Activated T-helper 1 cell treated with Interleukin-2 at 50 U/mL for 16 hours (primary cell): ENCODE measurements around the gene ATP8A2.

Experiments used
- DNase-seq: peaks from one replicate; pipeline ENCODE4 v3.0.0-alpha.2; 2020; ENCODE audit warnings: low read depth

Gene ATP8A2

DNA sequence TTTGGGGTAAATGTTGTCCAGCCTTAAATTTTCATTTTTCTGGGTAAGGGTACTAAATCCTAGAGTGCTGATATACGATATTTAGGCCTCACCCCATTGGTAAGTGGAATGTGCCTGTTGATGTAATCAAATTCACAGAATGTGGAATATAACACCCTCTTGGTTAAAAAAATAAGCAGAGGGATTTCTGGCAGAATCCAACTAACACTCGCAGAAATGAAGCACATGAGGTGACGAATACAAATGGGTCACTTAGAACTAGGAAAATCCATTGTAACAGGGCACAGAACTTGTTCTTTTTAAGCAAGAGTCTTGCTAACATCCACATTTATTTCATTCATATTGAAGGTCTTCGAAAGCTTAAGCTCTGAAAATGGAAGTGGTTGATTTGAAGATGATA lies 359.8 kb downstream of the ATP8A2 start:
- no peak for DNase-seq

DNA sequence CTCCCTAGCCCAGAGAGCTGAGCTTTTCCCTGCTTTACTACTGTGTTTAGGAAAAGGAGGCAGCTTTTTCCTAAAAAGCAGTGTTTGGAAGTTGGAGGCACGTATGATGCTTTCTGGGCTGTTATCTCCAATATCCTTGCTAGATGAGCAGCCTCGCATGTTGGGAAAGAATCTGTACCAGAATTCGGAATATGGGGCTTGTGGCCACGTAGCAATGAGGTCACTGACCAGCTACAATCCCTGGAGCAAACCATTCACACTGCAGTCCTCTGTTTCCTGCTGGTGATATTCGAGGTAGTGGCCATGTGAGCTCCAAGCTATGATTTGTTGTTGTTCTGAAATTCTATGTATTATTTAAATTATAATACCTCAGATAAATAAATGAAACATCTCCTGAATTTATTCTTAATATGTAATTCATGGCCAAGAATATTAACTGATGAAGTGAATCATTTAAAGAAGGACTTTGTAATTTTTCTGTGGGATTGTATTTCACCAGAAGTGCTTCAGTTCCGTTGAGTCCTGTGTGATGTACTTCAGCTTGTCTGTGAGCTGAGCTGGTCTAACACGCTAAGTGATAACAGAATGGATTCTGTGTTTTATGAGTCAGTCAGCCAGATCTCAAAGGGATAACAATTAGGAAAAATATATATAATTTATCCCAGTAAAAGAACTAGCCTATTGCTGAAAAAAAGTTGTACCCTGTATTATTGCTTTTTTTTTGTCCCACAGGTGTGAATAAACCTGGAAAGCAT lies 360.5 kb downstream of the ATP8A2 start:
- no peak for DNase-seq

DNA sequence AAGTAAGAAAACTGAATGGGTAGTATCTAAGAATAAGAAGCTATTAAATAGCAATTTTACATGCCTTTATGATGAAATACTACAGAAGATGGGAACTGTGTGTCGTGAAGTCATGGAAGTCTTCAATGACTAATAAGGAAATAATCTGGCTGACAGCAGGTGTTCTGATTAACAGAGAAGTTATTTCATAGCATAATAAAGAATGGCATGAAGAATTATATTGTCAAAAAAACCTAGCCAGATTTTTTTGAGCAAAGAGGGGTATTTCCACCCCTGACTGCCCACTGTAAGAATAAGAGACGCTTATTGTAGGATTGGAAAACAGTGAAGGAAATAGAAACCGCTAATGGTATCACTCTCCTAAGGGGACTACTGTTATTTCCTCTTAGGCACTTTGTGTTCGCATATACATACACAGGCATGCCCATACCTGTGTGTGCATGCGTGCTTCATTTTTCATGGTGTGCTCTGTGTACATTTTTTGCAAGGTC lies 361.3 kb downstream of the ATP8A2 start:
- no peak for DNase-seq

DNA sequence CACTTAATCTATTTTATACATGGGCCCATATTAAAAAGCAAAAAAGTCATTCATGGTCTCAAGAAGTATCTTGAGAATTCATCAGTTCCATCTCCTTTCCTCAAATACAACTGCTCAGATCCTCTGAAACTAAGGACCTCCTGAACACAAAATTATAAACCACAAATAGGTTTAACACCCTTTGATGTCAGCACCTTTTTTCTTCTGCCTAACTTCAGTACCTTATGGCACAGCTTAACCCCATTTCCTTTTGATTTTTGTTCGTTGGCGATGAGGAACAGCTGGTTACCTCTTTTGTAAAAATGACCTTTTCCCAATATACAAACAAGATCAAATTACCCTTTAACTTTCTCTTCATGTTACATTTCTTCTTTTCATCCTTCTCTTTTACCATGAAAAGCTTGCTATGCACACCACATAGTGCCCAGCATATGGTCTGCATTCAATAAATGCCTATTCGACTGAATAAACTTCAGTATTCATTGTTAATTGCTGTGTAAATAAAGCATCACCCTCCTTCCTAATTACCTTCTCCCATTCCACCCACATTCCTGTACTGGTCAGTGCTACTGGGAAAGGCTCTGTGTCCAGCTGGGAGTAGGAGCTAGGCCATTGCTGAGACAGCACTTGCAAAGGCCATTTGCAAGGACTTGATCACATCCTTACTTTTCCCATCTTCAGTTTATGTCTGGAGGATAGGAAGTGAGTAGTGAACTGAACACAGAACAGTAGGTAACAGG lies 362.1 kb downstream of the ATP8A2 start:
- DNase-seq = no peak

DNA sequence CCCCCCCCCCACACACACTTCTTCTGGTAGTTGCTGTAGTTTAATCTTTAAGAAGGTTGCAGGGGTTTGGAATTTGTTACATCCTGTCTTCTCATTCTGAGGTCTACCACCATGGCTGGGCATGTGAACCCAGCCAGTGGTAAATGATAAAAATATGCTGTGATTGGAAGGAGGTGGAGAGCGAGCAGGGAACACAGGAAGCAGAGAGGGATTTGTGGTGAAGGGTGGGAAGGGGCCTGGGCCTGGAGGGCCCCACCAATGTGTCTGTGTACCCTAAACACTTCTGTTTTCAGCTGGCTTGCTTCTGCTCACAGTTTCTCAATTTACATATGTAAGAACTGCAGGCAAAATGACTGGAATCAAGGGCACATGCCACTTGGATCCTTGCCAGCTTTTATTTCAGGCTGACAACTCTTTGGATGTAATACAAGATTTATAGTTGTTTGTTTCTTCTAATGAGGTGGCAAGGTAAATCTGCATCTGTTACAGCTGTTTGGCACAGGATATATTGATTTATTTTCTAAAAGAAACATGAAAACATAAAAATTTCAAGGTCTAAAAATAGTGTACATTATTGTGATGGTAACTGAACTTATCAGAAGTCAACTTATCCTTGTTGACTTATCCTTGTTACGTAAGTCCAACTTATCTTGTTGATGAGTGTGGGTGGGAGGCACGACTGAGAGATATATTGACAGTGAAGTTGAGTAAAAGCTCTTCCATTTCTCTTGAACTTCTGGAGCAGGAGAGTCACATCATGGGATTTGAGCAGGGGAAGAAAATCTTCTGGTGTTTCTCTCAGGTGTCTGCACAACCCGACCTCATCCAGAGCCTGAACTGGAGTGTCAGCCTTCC lies 366.8 kb downstream of the ATP8A2 start:
- DNase-seq = no peak

DNA sequence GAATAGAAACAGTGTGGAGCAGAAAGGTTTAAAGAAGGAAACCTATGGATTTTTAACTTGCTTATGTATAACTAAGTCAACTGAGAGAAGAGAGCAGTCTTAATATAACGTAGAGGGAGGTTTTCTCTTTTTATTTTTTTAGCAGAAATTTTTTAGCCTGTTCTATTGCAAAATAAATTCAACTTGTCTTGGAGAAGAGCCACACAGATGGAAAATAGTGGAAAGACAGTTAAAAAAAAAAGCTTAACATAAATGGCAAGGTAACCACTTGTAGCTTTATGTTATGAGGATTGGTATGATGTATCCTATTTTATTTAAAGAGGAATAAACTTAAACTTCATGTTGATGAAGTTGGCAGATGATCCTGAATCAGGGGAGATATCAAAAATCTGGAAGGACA lies 367.6 kb downstream of the ATP8A2 start:
- no peak for DNase-seq

DNA sequence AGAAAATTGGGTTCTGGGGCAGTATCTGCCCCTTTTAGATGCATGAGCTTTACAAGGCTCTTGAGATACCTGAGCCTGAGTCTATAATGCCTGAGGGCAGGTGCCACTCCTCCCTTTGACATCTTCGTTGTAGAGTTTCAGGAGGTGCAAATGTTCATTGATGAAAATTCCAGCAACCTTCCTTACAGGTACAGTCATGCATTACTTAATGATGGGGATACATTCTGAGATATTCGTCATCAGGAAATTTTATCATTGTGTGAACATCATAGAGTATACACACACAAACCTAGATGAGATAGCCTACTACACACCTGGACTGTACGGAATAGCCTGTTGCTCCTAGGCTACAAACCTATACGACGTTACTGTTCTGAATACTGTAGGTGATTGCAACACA lies 370.0 kb downstream of the ATP8A2 start:
- DNase-seq = no peak

DNA sequence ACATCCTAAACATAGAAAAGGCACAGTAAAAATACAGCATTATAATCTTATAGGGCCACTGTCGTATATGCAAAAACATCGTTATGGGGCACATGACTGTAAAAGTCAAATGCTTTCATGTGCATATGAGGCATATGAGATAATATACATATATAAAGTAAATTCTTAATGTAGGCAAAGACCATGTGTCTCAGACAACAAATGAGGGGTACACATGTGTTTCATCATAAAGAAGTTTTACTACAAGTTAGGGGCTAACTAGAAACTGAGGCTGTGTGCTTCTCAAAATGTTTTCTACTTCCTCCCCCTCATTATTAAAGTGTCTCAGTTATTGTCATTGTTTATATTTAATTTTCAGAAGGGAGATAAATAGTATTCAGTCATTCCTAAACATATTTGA lies 370.4 kb downstream of the ATP8A2 start:
- DNase-seq = no peak

DNA sequence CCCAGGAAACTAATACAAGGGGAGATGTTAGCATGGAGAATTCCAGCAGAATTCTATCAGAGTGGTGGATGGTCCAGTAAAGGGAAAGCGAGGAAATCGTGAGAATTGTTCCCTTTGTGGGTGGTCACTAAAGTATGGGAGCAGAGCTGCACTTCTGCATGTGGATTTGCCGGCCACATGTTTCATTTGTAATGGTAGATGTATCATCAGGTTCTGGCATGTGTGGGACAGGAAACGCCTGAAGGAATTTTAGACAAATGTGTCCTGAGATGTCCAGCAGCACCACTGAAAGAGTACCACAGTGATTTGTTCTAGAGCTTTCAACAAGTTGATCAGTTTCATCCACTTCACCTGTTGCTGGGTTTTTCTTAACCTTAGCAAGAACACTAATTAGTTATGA lies 371.6 kb downstream of the ATP8A2 start:
- DNase-seq = no peak

DNA sequence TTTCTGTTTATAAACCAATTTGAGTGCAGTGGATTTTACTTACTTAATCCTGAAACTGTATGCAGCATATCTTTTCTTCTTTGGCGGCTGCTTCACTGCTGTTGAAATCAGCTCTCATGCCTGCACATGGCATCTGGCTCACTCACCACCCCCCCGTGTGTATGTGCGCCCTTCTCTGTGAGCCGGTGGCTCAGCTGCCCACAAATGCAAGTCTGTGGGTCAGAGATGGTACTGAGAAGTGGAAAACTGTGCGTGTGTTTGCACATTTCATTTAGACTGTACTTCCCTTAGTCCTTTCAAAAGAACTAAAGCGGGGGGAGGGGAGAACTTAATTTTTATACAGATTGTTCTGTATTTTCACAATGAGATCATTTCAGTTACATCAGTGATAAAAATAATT lies 372.4 kb downstream of the ATP8A2 start:
- DNase-seq = no peak

DNA sequence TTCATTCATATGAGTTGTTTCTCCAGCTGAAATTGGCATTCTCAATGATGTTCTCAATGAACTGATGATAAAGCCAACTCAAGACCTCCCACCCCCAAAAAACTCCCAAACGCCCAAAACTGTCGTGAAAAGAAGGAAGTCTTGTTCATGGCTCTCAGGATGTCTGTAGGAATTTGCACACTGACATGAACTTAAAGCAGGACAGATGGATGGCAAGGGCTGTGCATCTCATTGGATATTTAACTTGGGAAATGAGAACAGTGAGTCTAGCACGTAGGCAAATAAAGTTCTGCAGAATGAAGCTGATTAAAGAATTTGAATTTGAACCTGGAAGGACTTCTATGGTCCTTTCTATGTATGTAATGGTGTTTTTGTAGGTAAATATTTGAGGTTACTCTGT lies 374.4 kb downstream of the ATP8A2 start:
- no peak for DNase-seq

DNA sequence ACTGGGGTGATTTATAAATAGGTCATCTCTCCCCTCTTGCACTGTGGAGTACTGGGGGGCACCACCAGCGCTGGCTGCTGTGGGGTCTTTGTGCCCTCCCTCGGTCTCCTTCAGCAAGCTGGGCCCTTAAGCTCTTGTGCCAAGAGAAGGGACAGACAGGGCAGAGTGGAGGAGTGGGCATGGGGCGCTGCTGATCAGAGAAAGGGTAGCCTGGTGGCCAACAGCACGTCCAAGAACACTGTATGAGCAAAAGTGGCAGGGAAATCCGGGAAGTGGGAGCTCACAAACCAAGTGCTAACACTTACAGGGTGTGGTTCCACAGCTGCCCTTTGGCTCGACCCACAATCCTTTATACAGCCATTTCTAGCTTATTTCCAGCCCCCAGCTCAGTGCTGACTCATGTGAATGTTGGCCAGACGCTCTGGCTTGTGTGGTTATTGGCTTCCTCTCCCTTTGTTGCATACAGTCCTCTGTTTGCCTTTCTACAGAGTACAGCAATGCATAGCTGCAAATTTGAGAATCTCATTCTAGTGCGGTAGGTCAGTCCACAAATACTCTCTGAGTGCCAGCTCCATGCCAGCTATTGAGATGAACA lies 381.3 kb downstream of the ATP8A2 start:
- no peak for DNase-seq

DNA sequence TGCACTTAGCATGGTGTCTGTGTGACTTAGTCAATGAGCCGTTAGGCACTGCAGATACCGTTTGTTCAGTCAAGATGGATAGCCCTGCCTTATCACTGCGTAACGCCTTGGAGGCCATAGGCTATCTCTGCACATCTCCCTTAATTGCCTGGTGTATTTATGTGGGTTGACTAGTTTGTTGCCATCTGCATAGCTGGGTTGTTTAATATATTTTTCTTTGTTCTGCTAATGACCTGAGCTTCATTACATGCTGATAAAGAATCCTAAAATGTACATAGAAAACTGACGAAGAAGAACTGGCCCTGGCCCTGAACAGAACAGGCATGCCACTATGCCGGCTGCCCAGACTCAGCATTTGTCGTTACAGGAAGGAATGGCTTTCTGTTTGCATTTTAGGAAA lies 382.2 kb downstream of the ATP8A2 start:
- DNase-seq = no peak

DNA sequence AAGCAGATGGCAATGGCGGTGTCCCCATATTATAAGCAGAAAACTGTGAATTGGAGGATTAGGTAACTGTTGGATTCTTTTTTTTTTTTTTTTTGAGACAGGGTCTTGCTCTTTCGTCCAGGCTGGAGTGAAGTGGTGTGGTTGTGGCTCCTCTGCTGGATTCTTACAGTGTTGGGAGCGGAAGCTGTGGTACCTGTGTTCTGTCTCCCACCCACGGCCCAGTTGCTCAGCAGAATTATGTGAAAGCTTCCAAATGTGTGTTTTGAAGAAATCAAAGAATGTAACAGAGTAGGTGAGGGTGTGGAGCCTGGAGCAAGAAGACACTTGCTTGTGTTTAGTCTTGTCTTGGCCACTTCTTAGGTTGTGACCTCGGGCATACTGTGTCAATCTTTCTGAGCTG lies 384.5 kb downstream of the ATP8A2 start:
- no peak for DNase-seq

DNA sequence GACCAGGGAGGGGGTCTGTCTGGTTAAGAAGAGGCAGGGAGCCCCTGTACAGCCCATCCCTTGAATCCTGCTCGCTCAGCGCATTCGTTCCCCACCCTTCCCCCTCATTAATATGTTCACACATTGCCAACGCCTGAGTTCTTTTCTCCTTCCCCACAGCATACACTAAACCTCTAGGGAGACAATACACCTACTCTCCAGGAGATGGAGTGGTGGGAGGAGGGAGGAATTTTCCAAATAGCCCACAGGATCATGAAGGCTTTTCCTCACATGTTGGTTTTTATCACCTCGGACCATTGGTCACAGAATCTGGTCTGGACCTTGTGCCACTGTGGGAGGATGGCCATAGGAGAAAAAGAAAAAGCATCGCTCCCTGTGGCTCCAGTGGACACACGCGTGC lies 385.1 kb downstream of the ATP8A2 start:
- DNase-seq = no peak

DNA sequence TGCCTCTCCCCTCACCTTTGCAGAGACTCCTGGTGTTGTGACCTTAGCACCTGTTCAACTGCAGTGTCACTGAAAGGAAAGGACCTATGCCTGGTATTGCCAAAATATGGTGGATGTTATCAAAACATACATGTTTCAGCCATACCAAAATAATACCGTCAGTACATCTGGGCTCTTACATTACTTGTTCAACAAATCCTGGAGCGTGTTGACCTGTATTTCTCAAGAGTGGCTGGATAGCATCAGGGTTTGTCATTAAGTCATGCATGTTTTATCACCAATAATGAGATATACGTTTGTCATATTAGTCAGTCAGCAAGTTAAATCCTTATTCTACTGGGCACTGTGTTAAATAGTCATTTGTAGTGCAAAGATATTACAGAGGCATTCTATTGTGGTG lies 389.3 kb downstream of the ATP8A2 start:
- no peak for DNase-seq

DNA sequence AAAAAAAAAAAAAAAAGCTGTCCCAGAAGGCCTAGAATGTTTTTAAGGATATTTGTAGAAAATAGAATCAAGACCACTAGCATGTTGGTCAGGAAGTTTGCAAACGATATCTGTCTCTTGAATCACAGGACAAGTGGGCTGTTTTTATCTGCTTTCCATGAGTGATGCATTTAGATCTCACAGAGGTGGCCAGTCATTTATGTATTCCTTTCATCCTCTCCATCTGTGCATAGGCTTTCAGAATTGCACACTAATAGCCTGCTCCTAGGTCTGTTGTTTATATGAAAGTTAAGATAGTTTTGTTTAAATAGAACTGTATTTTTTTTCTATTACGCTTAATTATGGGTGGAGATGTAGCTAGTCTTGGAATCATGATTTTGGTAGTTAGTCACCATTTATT lies 390.5 kb downstream of the ATP8A2 start:
- DNase-seq = no peak

DNA sequence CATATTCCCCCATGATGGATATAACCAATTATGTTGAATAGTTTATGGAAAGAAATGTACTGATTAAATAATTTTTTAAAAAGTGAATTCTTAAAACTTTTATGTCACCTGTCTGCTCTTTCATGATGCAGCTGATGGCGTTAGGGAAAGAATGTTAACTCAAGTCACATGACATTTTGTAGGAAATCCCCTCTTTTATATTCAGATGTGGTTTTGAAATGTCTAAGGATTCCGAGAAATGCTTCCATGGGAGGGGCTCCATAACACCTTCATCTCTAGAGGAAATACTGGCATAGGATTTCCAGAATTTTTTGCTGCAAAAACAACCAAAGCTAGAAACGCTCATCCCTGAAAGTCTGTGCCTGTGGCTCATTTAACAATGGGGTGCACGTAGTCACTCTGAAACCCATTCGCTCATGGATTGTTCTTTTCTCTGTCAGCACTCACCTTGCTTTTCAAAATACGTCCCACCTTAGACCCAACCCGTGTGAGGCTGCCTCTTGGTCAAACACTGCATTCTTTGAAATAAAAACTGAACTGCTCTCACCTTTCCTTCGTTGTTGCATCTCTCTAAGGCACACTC lies 391.1 kb downstream of the ATP8A2 start:
- no peak for DNase-seq

DNA sequence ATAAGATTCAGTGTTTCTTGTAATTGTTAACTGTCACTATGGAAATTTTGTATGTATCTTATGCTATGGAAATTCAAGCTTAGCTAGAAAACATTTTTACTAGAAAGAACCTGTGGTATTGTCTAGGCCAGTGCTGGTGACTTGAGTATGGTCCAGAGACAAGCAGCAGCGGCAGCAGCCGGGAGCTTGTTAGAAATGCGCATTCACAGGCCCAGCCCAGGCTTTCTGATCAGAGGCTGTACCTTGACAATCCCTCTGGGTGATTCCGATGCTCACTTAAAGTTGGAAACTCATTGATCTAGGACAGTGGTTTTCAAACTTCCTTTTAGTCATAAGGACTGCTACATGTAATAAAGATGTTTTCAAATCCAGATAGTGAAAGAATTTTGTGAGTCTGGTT lies 392.6 kb downstream of the ATP8A2 start:
- no peak for DNase-seq

DNA sequence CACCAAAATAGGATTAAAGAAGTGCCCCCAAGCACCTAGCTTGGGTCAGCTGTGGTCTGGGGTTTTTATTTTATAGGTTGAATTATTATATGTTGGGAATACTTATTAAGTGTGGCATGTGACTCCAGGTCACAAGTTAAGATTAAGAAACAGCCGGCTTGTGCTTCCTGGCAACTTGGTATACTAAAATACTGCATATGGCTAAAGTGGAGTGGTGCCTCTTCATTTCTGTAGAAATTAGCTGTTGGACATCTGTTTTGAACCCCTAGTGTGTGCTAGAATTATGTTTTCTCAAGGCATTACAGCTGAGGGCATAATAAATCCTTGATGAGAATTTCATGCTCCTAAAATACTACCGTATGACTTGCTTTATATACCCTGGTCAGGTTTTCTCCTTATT lies 393.5 kb downstream of the ATP8A2 start:
- DNase-seq = no peak

DNA sequence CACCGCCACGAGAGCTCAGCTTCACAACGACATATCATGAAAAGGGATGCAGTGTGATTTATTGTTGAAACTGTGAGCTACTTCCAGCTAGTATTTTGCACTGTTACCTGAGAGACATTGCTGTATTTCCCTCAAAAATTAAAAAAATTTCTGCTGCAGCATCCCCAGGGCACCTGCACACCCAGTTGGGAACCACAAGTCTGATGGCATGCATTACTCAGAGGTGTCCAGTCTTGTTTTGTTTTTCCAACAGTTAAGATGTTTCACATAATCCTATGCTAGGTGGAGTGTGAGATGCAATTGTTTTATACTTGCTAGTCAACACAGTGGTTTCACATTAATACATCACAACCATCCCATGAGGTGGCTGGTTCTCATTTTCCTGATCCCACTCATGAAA lies 394.8 kb downstream of the ATP8A2 start:
- DNase-seq = no peak

DNA sequence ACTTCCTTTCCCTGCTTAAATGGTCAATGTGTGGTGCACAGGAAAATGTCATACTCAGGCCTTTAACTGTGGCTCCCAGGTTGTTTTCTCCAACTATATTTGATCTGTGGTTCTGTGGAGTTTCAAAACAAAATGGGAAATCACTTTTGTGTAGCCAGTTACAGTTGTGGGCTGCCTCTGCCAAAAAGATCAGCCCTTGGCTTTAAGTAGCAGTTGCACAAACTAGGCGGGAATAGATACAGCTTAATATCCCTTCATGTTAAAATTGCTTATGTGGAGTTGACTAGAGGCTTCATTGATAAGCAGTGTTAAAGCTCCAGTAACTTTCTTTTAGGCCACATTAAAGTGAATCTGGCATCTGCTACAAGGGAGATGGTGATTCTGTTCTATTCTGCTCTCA lies 395.2 kb downstream of the ATP8A2 start:
- DNase-seq = no peak
